Thyroid gland (tissue), 4 donors: ENCODE data around the gene ESYT2. TPM values are rescaled to one million over a fixed set of nuclear protein-coding genes. Genes with fewer than 3 reads are reported as not detected.

Source experiments
- DNase-seq, 2 donors: peaks; one replicate each; pipeline ENCODE4 v3.0.0-alpha.2; 2019
- H3K27ac ChIP-seq, 3 donors: fragments of 200-600 bp; sonication (generic); 1 replicate in 2 of 3; 2 replicates in 1 of 3; pipeline ENCODE4 v1.5.1; 2016 to 2019; ENCODE audit warnings: mild to moderate bottlenecking in 1 of 3, moderate library complexity in 1 of 3
- H3K27me3 ChIP-seq: fragments of 200-600 bp; sonication (generic); one replicate; pipeline ENCODE4 v1.5.1; 2019
- H3K36me3 ChIP-seq, 2 donors: fragments of 200-600 bp; sonication (generic); one replicate each; pipeline ENCODE4 v1.5.1; 2016 to 2019
- H3K4me1 ChIP-seq, 2 donors: fragments of 200-600 bp; sonication (generic); one replicate each; pipeline ENCODE4 v1.5.1; 2017 to 2019
- H3K4me3 ChIP-seq, 3 donors: fragments of 200-600 bp; sonication (generic); replicated peaks in 1 of 3; 1 replicate in 2 of 3; 2 replicates in 1 of 3; pipeline ENCODE4 v1.5.1; 2016; ENCODE audit warnings: mild to moderate bottlenecking in 1 of 3
- H3K9me3 ChIP-seq: fragments of 200-600 bp; sonication (generic); one replicate; pipeline ENCODE4 v1.5.1; 2017
- CTCF ChIP-seq, 6 experiments: fragments of 200-600 bp in 3 of 6; fragments of 450-650 bp in 3 of 6; sonication (generic) in 3 of 6; IDR thresholded peaks; one replicate each; pipeline ENCODE4 v1.5.1; 2016 to 2019; ENCODE audit warnings: antibody characterized with exemption in 6 of 6, mild to moderate bottlenecking in 2 of 6, inconsistent platforms in 1 of 6, moderate library complexity in 1 of 6
- POLR2A ChIP-seq, 2 donors: fragments of 450-650 bp; IDR thresholded peaks; one replicate each; pipeline ENCODE4 v1.6.1; 2017; ENCODE audit warnings: antibody characterized with exemption in 2 of 2, mild to moderate bottlenecking in 2 of 2, moderate library complexity in 1 of 2
- WGBS, 2 donors: methylation state at CpG; one replicate each; pipeline ENCODE4 v1.1.5; 2017; 5-methylcytosine and 5-hydroxymethylcytosine counted together
- intact Hi-C: fragments of 100-400 bp; cut with DNase I; formaldehyde crosslinking; loops from one replicate; pipeline ENCODE4 v1.15.1; 2023
- total RNA-seq, 4 donors: library from RNA; depleted of rRNA; stranded (reverse); fragments of >200 nt; gene quantifications; one replicate each; pipeline ENCODE4 v1.2.3, GENCODE V29; 2016

Gene ESYT2
- total RNA-seq, 4 donors from 2014 or later = 102 to 123 (median 116) TPM

- H3K9me3 ChIP-seq = no peaks in the 10 kb centered on the region
- no peak for TF ChIP-seq POLR2A (IDR thresholded peaks at IDR 0.05)
- TF ChIP-seq CTCF (IDR thresholded peaks at IDR 0.05) = no peak
- no peaks in the 10 kb centered on the region for H3K36me3 ChIP-seq
- H3K27ac ChIP-seq = peak overlapping the region; percentile 4 to 92 (median 27)
- H3K4me1 ChIP-seq = peaks cover 38 to 76% of the 10 kb centered on the region in 2 donors
- no peaks in the 10 kb centered on the region for H3K27me3 ChIP-seq
- intact Hi-C loops = no loop called here
- WGBS, 2 donors = 46 to 62% methylated on average over 7 of the region's 7 CpGs
- no peak overlapping the region for H3K4me3 ChIP-seq
- DNase-seq = peak; percentile 33 to 43
These were observed 14.1 kb downstream of the ESYT2 start for GRCh38 chr7:158815083-158815799.

- no peaks in the 10 kb centered on the region for H3K27me3 ChIP-seq
- DNase-seq = no peak
- H3K27ac ChIP-seq = peak overlapping the region in 2 of 3 donors; percentile 27 to 92
- peaks cover 38 to 70% of the 10 kb centered on the region in 2 donors for H3K4me1 ChIP-seq
- intact Hi-C loops = no loop called here
- TF ChIP-seq POLR2A (IDR thresholded peaks at IDR 0.05) (no peak), CTCF (IDR thresholded peaks at IDR 0.05) (no peak)
- H3K4me3 ChIP-seq = no peak overlapping the region
- H3K36me3 ChIP-seq = no peaks in the 10 kb centered on the region
- 84 to 92% methylated on average over 2 of the region's 2 CpGs for WGBS, 2 donors
- H3K9me3 ChIP-seq = no peaks in the 10 kb centered on the region
These were observed 14.7 kb downstream of the ESYT2 start for GRCh38 chr7:158814637-158815036.

GRCh38 chr7:158812684-158813083 lies 16.6 kb downstream of the ESYT2 start:
- DNase-seq = no peak
- Histone ChIP-seq H3K27ac (no peak overlapping the region), H3K36me3 (no peaks in the 10 kb centered on the region), H3K9me3 (no peaks in the 10 kb centered on the region), H3K27me3 (no peaks in the 10 kb centered on the region), H3K4me1 (peaks cover 20 to 50% of the 10 kb centered on the region in 2 donors), H3K4me3 (no peak overlapping the region)
- intact Hi-C loops = no loop called here
- TF ChIP-seq POLR2A (IDR thresholded peaks at IDR 0.05) = no peak
- TF ChIP-seq CTCF (IDR thresholded peaks at IDR 0.05) = no peak
- 89 to 93% methylated on average over 5 of the region's 5 CpGs for WGBS, 2 donors

- H3K27ac ChIP-seq = peak overlapping the region in 2 of 3 donors; percentile 65 to 72
- 86 to 88% methylated on average over 3 to 4 of the region's 5 CpGs for WGBS, 2 donors
- DNase-seq = no peak
- intact Hi-C loops = no loop called here
- H3K9me3 ChIP-seq = no peaks in the 10 kb centered on the region
- H3K4me1 ChIP-seq = peaks cover 14 to 42% of the 10 kb centered on the region in 2 donors
- H3K36me3 ChIP-seq = no peaks in the 10 kb centered on the region
- no peak overlapping the region for H3K4me3 ChIP-seq
- TF ChIP-seq POLR2A (IDR thresholded peaks at IDR 0.05) (no peak), CTCF (IDR thresholded peaks at IDR 0.05) (no peak)
- H3K27me3 ChIP-seq = no peaks in the 10 kb centered on the region
These were observed 17.4 kb downstream of the ESYT2 start for GRCh38 chr7:158811894-158812293.

- Histone ChIP-seq H3K27me3 (no peaks in the 10 kb centered on the region), H3K4me1 (peaks cover 14 to 38% of the 10 kb centered on the region in 2 donors), H3K27ac (peak overlapping the region in 2 of 3 donors; percentile 65 to 72), H3K36me3 (no peaks in the 10 kb centered on the region), H3K4me3 (no peak overlapping the region), H3K9me3 (no peaks in the 10 kb centered on the region)
- WGBS, 2 donors = 86 to 90% methylated on average over 8 of the region's 8 CpGs
- TF ChIP-seq POLR2A (IDR thresholded peaks at IDR 0.05) (no peak), CTCF (IDR thresholded peaks at IDR 0.05) (no peak)
- intact Hi-C loops = no loop called here
- DNase-seq = peak in 1 of 2 donors; percentile 29
These were observed 17.8 kb downstream of the ESYT2 start for GRCh38 chr7:158811461-158811860.
